Smooth muscle cell (in vitro differentiated cells): ENCODE results near the gene TOR2A. TPM values are rescaled to one million over a fixed set of nuclear protein-coding genes. Genes with fewer than 3 reads are reported as not detected.

ENCODE experiments used
- DNase-seq: peaks from one replicate; lab custom pipeline; 2025; ENCODE audit not compliant: unreplicated experiment; lab: John Stamatoyannopoulos, UW
- H2AFZ ChIP-seq: fragments of 200-600 bp; sonication (generic); 2 replicates; pipeline ENCODE4 v1.6.0; 2016; ENCODE audit warnings: antibody characterized with exemption, low read depth, mild to moderate bottlenecking
- H3F3A ChIP-seq: fragments of 200-600 bp; sonication (generic); 2 replicates; pipeline ENCODE4 v1.6.0; 2017; ENCODE audit warnings: antibody characterized with exemption, low read depth
- H3K27ac ChIP-seq: fragments of 200-600 bp; sonication (generic); 2 replicates; pipeline ENCODE4 v1.5.1; 2016; ENCODE audit warnings: low read depth, mild to moderate bottlenecking
- H3K27me3 ChIP-seq: fragments of 200-600 bp; sonication (generic); 2 replicates; pipeline ENCODE4 v1.6.1; 2016; ENCODE audit warnings: low read depth, mild to moderate bottlenecking
- H3K36me3 ChIP-seq: fragments of 200-600 bp; sonication (generic); 2 replicates; pipeline ENCODE4 v1.5.1; 2016; ENCODE audit warnings: low read depth
- H3K4me1 ChIP-seq: fragments of 200-600 bp; sonication (generic); 2 replicates; pipeline ENCODE4 v1.5.1; 2016; ENCODE audit warnings: low read depth
- H3K4me2 ChIP-seq: fragments of 200-600 bp; sonication (generic); 2 replicates; pipeline ENCODE4 v1.6.0; 2016; ENCODE audit warnings: mild to moderate bottlenecking
- H3K4me3 ChIP-seq: fragments of 200-600 bp; sonication (generic); 2 replicates; pipeline ENCODE4 v1.5.1; 2016; ENCODE audit warnings: mild to moderate bottlenecking
- H3K79me2 ChIP-seq: fragments of 200-600 bp; sonication (generic); 2 replicates; pipeline ENCODE4 v1.6.0; 2016; ENCODE audit warnings: low read depth, mild to moderate bottlenecking
- H3K9ac ChIP-seq: fragments of 200-600 bp; sonication (generic); 2 replicates; pipeline ENCODE4 v1.6.0; 2016; ENCODE audit warnings: low read depth
- H3K9me3 ChIP-seq: fragments of 200-600 bp; sonication (generic); replicated peaks from 2 replicates; pipeline ENCODE4 v1.5.1; 2016; ENCODE audit warnings: low read depth
- H4K20me1 ChIP-seq: fragments of 200-600 bp; sonication (generic); 2 replicates; pipeline ENCODE4 v1.6.0; 2016; ENCODE audit warnings: low read depth
- CTCF ChIP-seq: fragments of 200-600 bp; sonication (generic); IDR thresholded peaks from 2 replicates; pipeline ENCODE4 v1.5.1; 2017; ENCODE audit warnings: borderline replicate concordance, mild to moderate bottlenecking, antibody characterized with exemption; ENCODE audit not compliant: insufficient read depth, poor library complexity, severe bottlenecking
- WGBS: methylation state at CpG from one replicate; pipeline ENCODE4 v1.1.7; 2016; ENCODE audit warnings: low lambda C conversion rate; 5-methylcytosine and 5-hydroxymethylcytosine counted together
- polyA plus RNA-seq: library from polyadenylated mRNA; unstranded; fragments of >200 nt; fragmentation: Nextera tagmentation; extraction: Ambion mirVana; gene quantifications from 2 replicates; pipeline ENCODE4 v1.2.1, GENCODE V29; 2016
- total RNA-seq: library from RNA; depleted of rRNA; stranded (reverse); fragments of >200 nt; gene quantifications from 2 replicates; pipeline ENCODE4 v1.2.3, GENCODE V29; 2014

The TOR2A gene
- total and polyA plus RNA-seq, 2 experiments from 2014 or later = 7.3 to 12.3 TPM

DNA sequence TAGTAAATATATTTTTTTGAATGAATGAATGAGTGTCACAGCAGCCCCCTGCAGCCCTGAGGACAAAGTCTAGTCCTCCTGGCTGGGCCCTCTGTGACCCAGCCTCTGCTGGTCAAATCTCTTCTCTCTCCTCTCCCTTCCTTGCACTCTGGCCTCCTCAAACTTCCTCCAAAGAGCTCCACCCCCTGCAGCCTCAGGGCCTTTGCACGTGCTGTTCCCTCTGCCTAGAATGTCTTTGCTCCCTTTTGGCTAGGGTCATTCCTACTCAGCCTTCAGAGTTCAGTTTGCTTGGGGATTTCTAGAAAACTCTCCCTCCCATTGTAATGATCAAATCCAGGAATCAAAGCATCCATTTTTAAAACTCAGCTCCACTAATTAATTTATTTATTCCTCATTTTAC, 30.3 kb upstream of the TOR2A start:
- Histone ChIP-seq H3K4me3 (no peak overlapping the region), H2AFZ (no peak overlapping the region), H3K9me3 (no peaks in the 10 kb centered on the region), H3K27me3 (no peaks in the 10 kb centered on the region), H4K20me1 (no peaks in the 10 kb centered on the region), H3F3A (no peaks in the 10 kb centered on the region), H3K36me3 (no peaks in the 10 kb centered on the region), H3K79me2 (no peaks in the 10 kb centered on the region), H3K27ac (no peak overlapping the region), H3K4me2 (no peak overlapping the region), H3K4me1 (no peaks in the 10 kb centered on the region), H3K9ac (no peak overlapping the region)
- TF ChIP-seq CTCF = no peak
- no peak for DNase-seq
- 91% methylated on average over 1 of the region's 1 CpG for WGBS

GRCh38 chr9:127763918-127764384, 28.9 kb upstream of the TOR2A start:
- H3K9ac ChIP-seq = no peak overlapping the region
- WGBS = 37% methylated on average over 7 of the region's 7 CpGs
- H3F3A ChIP-seq = no peaks in the 10 kb centered on the region
- no peaks in the 10 kb centered on the region for H3K4me1 ChIP-seq
- H3K27me3 ChIP-seq = no peaks in the 10 kb centered on the region
- H3K4me2 ChIP-seq = no peak overlapping the region
- no peak overlapping the region for H3K27ac ChIP-seq
- H2AFZ ChIP-seq = no peak overlapping the region
- no peaks in the 10 kb centered on the region for H3K9me3 ChIP-seq
- H4K20me1 ChIP-seq = no peaks in the 10 kb centered on the region
- no peak overlapping the region for H3K4me3 ChIP-seq
- peak; percentile 16 for TF ChIP-seq CTCF
- no peaks in the 10 kb centered on the region for H3K36me3 ChIP-seq
- H3K79me2 ChIP-seq = no peaks in the 10 kb centered on the region
- no peak for DNase-seq

- H4K20me1 ChIP-seq = no peaks in the 10 kb centered on the region
- H3F3A ChIP-seq = no peaks in the 10 kb centered on the region
- H3K27ac ChIP-seq = no peak overlapping the region
- no peak overlapping the region for H3K9ac ChIP-seq
- no peak for TF ChIP-seq CTCF
- H3K4me2 ChIP-seq = no peak overlapping the region
- H3K4me1 ChIP-seq = no peaks in the 10 kb centered on the region
- H3K9me3 ChIP-seq = no peaks in the 10 kb centered on the region
- 64% methylated on average over 15 of the region's 16 CpGs for WGBS
- no peak for DNase-seq
- H3K4me3 ChIP-seq = no peak overlapping the region
- H3K36me3 ChIP-seq = no peaks in the 10 kb centered on the region
- no peak overlapping the region for H2AFZ ChIP-seq
- no peaks in the 10 kb centered on the region for H3K27me3 ChIP-seq
- H3K79me2 ChIP-seq = no peaks in the 10 kb centered on the region
Observed at GRCh38 chr9:127762111-127762676, 27.1 kb upstream of the TOR2A start.

DNA sequence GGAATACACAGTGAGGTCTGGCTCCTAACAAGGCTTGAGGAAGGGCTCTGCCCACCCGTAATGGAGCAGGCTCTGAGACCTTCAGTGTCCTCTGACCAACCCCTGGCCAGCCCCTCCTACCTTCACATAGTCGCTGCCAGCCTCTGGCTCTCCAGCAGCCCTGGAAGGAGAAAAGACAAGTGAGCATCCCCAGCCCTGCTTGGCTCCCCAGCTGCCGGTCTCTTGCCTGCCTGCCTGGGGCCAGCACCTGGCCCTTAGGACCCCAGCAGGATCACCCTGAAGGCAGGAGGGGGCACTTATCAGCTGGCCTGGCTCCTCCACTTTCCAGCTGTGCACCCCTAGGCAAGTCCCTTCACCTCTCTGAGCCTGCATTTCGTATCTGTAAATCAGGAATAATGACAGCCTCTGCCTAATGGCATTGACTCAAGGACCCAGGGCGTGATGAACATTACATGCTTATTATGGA, 26.4 kb upstream of the TOR2A start:
- 59% methylated on average over 5 of the region's 5 CpGs for WGBS
- Histone ChIP-seq H3K9me3 (no peaks in the 10 kb centered on the region), H3K79me2 (no peaks in the 10 kb centered on the region), H3F3A (no peaks in the 10 kb centered on the region), H3K9ac (no peak overlapping the region), H3K4me3 (no peak overlapping the region), H4K20me1 (no peaks in the 10 kb centered on the region), H3K36me3 (no peaks in the 10 kb centered on the region), H2AFZ (no peak overlapping the region), H3K27ac (no peak overlapping the region), H3K4me2 (no peak overlapping the region), H3K27me3 (peaks cover 4% of the 10 kb centered on the region), H3K4me1 (no peaks in the 10 kb centered on the region)
- no peak for TF ChIP-seq CTCF
- DNase-seq = no peak
